Vagina (tissue), 2 donors: ENCODE measurements around the gene UNC5B.

Experiments used
- CTCF ChIP-seq, 3 experiments: fragments of 450-650 bp in 2 of 3; fragments of 200-600 bp in 1 of 3; sonication (generic) in 1 of 3; IDR thresholded peaks; one replicate each; pipeline ENCODE4 v1.5.1; 2017 to 2019; ENCODE audit warnings: antibody characterized with exemption in 3 of 3, mild to moderate bottlenecking in 2 of 3, moderate library complexity in 2 of 3
- POLR2A ChIP-seq, 2 donors: fragments of 450-650 bp; IDR thresholded peaks; one replicate each; pipeline ENCODE4 v1.6.1; 2017; ENCODE audit warnings: antibody characterized with exemption in 2 of 2, mild to moderate bottlenecking in 2 of 2, moderate library complexity in 2 of 2

- no peak for TF ChIP-seq CTCF (IDR thresholded peaks at IDR 0.05)
- TF ChIP-seq POLR2A (IDR thresholded peaks at IDR 0.05): no peak
These were observed 61.1 kb downstream of the UNC5B start for GRCh38 chr10:71273506-71273905.
